Natural killer cell (primary cell): ENCODE results near the gene PKD2. TPM values are rescaled to one million over a fixed set of nuclear protein-coding genes. Genes with fewer than 3 reads are reported as not detected.

Experiments
- ATAC-seq, 3 donors: fragments of 150-1000 bp in 2 of 3; fragments of 200-7000 bp in 1 of 3; cut with Tn5 transposase; 1 replicate in 1 of 3; 2 replicates in 2 of 3; pipeline ENCODE4 v1.10.0; 2021; ENCODE audit warnings: mild to moderate bottlenecking in 2 of 3, moderate library complexity in 2 of 3
- DNase-seq, 2 donors: peaks; one replicate each; pipeline versions ENCODE4 v3.0.0 to v3.0.0-alpha.2; 2013 to 2021; ENCODE audit warnings: mixed read lengths in 1 of 2
- H3K27ac ChIP-seq: one replicate; pipeline ENCODE4 v1.5.1; 2013; ENCODE audit warnings: mild to moderate bottlenecking, low read length
- H3K27me3 ChIP-seq: one replicate; pipeline ENCODE4 v1.6.1; 2013; ENCODE audit warnings: low read length; ENCODE audit not compliant: control insufficient read depth, insufficient read depth
- H3K36me3 ChIP-seq: one replicate; pipeline ENCODE4 v1.6.1; 2013; ENCODE audit warnings: low read length; ENCODE audit not compliant: control insufficient read depth, insufficient read depth
- H3K4me1 ChIP-seq: one replicate; pipeline ENCODE4 v1.6.1; 2013; ENCODE audit warnings: low read length; ENCODE audit not compliant: control insufficient read depth, insufficient read depth
- H3K4me3 ChIP-seq: one replicate; pipeline ENCODE4 v1.5.1; 2013; ENCODE audit warnings: low read length
- H3K9me3 ChIP-seq: one replicate; pipeline ENCODE4 v1.6.1; 2013; ENCODE audit warnings: low read length; ENCODE audit not compliant: control insufficient read depth, insufficient read depth
- H3K27ac Mint-ChIP-seq, 2 donors: one replicate each; pipeline ENCODE4 v1.8.0; 2022; ENCODE audit warnings: mild to moderate bottlenecking in 2 of 2, mixed read lengths in 2 of 2, moderate library complexity in 1 of 2
- H3K27me3 Mint-ChIP-seq, 2 donors: one replicate each; pipeline ENCODE4 v1.8.0; 2022; ENCODE audit warnings: low read depth in 2 of 2, mixed read lengths in 2 of 2
- H3K36me3 Mint-ChIP-seq: one replicate; pipeline ENCODE4 v1.8.0; 2022; ENCODE audit warnings: mixed read lengths
- H3K4me1 Mint-ChIP-seq, 2 donors: one replicate each; pipeline ENCODE4 v1.8.0; 2022; ENCODE audit warnings: mixed read lengths in 2 of 2
- H3K4me3 Mint-ChIP-seq: one replicate; pipeline ENCODE4 v1.8.0; 2022; ENCODE audit warnings: mild to moderate bottlenecking, moderate library complexity, mixed read lengths
- H3K9me3 Mint-ChIP-seq, 2 donors: one replicate each; pipeline ENCODE4 v1.8.0; 2022; ENCODE audit warnings: mixed read lengths in 2 of 2
- CTCF ChIP-seq: fragments of 200-600 bp; IDR thresholded peaks from one replicate; pipeline ENCODE4 v1.8.0; 2022; ENCODE audit warnings: antibody characterized with exemption
- WGBS: methylation state at CpG from one replicate; pipeline ENCODE4 v1.1.7; 2013; ENCODE audit warnings: missing lambda C conversion rate; ENCODE audit not compliant: insufficient coverage; 5-methylcytosine and 5-hydroxymethylcytosine counted together
- intact Hi-C: fragments of 100-400 bp; cut with micrococcal nuclease; formaldehyde crosslinking; loops from one replicate; pipeline ENCODE4 v1.14.2; 2022
- total RNA-seq, 4 donors: library from RNA; stranded (reverse); fragments of 120-200 nt in 1 of 4; gene quantifications; one replicate each; pipeline versions ENCODE4 v1.2.3 to v1.2.4, GENCODE V29; 2013 to 2022

Gene PKD2
- total RNA-seq, 3 donors from 2014 or later (not counting 1 experiment from before 2014, with no cell fraction given): 6.7 to 9.7 (median 7.8) TPM

- peak overlapping the region in 1 of 2 donors; percentile 39 for H3K27ac Mint-ChIP-seq
These were observed 21.5 kb downstream of the PKD2 start for GRCh38 chr4:88028946-88029345.

GRCh38 chr4:88029556-88029955 lies 22.1 kb downstream of the PKD2 start:
- TF ChIP-seq CTCF: no peak
- no peaks in the 10 kb centered on the region for H3K27me3 Mint-ChIP-seq
- no peak overlapping the region for H3K27ac ChIP-seq
- no peak overlapping the region for H3K4me3 ChIP-seq
- no peaks in the 10 kb centered on the region for H3K27me3 ChIP-seq
- 93% methylated on average over 2 of the region's 3 CpGs for WGBS
- H3K4me1 ChIP-seq: no peaks in the 10 kb centered on the region
- peaks cover 0 to 4% of the 10 kb centered on the region in 2 donors for H3K4me1 Mint-ChIP-seq
- H3K36me3 Mint-ChIP-seq: peaks cover 10% of the 10 kb centered on the region
- intact Hi-C loops: no loop called here
- peak overlapping the region in 1 of 2 donors; percentile 39 for H3K27ac Mint-ChIP-seq
- H3K9me3 ChIP-seq: peaks cover 8% of the 10 kb centered on the region
- peaks cover 2% of the 10 kb centered on the region for H3K36me3 ChIP-seq
- ATAC-seq (no peak), DNase-seq (no peak)
- H3K4me3 Mint-ChIP-seq: no peak overlapping the region
- peaks cover 5 to 7% of the 10 kb centered on the region in 2 donors for H3K9me3 Mint-ChIP-seq

More at GRCh38 chr4:88028946-88029345, 21.5 kb downstream of the PKD2 start:
- H3K4me3 ChIP-seq: no peak overlapping the region
- no peak for ATAC-seq
- peaks cover 8% of the 10 kb centered on the region for H3K9me3 ChIP-seq
- intact Hi-C loops: no loop called here
- no peak overlapping the region for H3K4me3 Mint-ChIP-seq
- H3K27ac ChIP-seq: no peak overlapping the region
- no peaks in the 10 kb centered on the region for H3K27me3 ChIP-seq
- no peak for TF ChIP-seq CTCF
- H3K36me3 ChIP-seq: peaks cover 2% of the 10 kb centered on the region
- peaks cover 5 to 7% of the 10 kb centered on the region in 2 donors for H3K9me3 Mint-ChIP-seq
- H3K27me3 Mint-ChIP-seq: no peaks in the 10 kb centered on the region
- H3K36me3 Mint-ChIP-seq: peaks cover 10% of the 10 kb centered on the region
- no peaks in the 10 kb centered on the region for H3K4me1 ChIP-seq
- DNase-seq: no peak
- WGBS: 92% methylated on average over 3 of the region's 3 CpGs
- peaks cover 0 to 4% of the 10 kb centered on the region in 2 donors for H3K4me1 Mint-ChIP-seq

- Histone ChIP-seq H3K36me3 (peaks cover 2% of the 10 kb centered on the region), H3K27me3 (no peaks in the 10 kb centered on the region), H3K4me1 (no peaks in the 10 kb centered on the region), H3K4me3 (no peak overlapping the region), H3K9me3 (peaks cover 8% of the 10 kb centered on the region), H3K27ac (no peak overlapping the region)
- Mint-ChIP-seq H3K27ac (no peak overlapping the region), H3K4me3 (no peak overlapping the region), H3K27me3 (no peaks in the 10 kb centered on the region), H3K4me1 (peaks cover 0 to 12% of the 10 kb centered on the region in 2 donors), H3K36me3 (peaks cover 8% of the 10 kb centered on the region), H3K9me3 (peaks cover 4 to 6% of the 10 kb centered on the region in 2 donors)
- no peak for TF ChIP-seq CTCF
- DNase-seq: no peak
- intact Hi-C loops: no loop called here
- ATAC-seq: no peak
- 92% methylated on average over 10 of the region's 12 CpGs for WGBS
These were observed 23.3 kb downstream of the PKD2 start for GRCh38 chr4:88030565-88031310.
